Measurements from ENCODE around the gene MYOCOS. TPM values are rescaled to one million over a fixed set of nuclear protein-coding genes. Genes with fewer than 3 reads are reported as not detected.

The MYOCOS gene
- total and polyA plus RNA-seq, 2 experiments from 2014 or later, result not detected

DNA sequence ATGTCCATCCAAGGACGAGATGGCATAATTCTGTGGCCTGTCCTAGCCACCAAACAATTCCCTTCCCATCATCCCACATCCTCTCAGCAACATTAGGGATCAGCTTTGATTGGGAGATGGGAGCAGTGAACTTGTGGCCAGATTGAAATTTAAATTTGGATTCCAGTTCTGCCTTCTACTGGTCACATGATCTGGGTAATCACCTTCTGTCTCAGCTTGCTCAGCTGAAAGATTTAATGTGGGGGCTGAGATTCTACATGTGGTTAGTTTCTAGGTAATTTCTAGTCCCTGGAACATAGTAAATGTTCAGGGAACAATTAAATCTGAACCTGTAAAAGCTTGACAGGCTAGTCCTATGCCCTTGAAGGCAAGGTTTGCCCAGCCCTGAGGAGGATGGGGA is 3.2 kb downstream of the MYOCOS start:
- in situ Hi-C loops (cut with MboI), result no loop called here
- TF ChIP-seq EZH2phosphoT487 (IDR thresholded peaks at IDR 0.05; ENCODE audit: insufficient read depth, low read depth), result no peak
- TF ChIP-seq EZH2 (IDR thresholded peaks at IDR 0.05; ENCODE audit: insufficient read depth, poor library complexity, severe bottlenecking), result no peak
- no peaks in the 10 kb centered on the region for H3K79me2 ChIP-seq (ENCODE audit: insufficient read depth)
- no peak overlapping the region for H3K27ac ChIP-seq
- H3K9me2 ChIP-seq (ENCODE audit: insufficient read depth), result no peaks in the 10 kb centered on the region
- no peak overlapping the region for H3K9ac ChIP-seq
- no peaks in the 10 kb centered on the region for H3K9me3 ChIP-seq (ENCODE audit: low read depth)
- H3K27me3 ChIP-seq (replicated peaks; ENCODE audit: insufficient read depth), result 0 out of 2 replicates have a peak, but pooled peaks cover 5% of the 10 kb centered on the region
- H3K36me3 ChIP-seq (ENCODE audit: low read depth), result no peaks in the 10 kb centered on the region
- no peaks in the 10 kb centered on the region for H3K4me1 ChIP-seq (ENCODE audit: insufficient read depth)
- H4K20me1 ChIP-seq (ENCODE audit: insufficient read depth), result no peaks in the 10 kb centered on the region
- no peak overlapping the region for H3K4me2 ChIP-seq (ENCODE audit: unreplicated experiment)
- no peak for DNase-seq
- 88 to 90% methylated on average over 1 of the region's 1 CpG for WGBS, 2 experiments (ENCODE audit: low coverage in 1 of 2, low lambda C conversion rate in 2 of 2, missing lambda C conversion rate in 2 of 2)
- H3K4me3 ChIP-seq, result no peak overlapping the region
- no peak overlapping the region for H2AFZ ChIP-seq
- H3F3A ChIP-seq (ENCODE audit: insufficient read depth), result no peaks in the 10 kb centered on the region

GRCh38 chr1:171627020-171627419 is 5.0 kb downstream of the MYOCOS start:
- peaks cover 5% of the 10 kb centered on the region; the same call in 1 of the 2 replicates for H3K27me3 ChIP-seq (replicated peaks; ENCODE audit: insufficient read depth)
- 67 to 72% methylated on average over 5 of the region's 5 CpGs for WGBS, 2 experiments (ENCODE audit: low coverage in 1 of 2, low lambda C conversion rate in 2 of 2, missing lambda C conversion rate in 2 of 2)
- no peak for DNase-seq
- no peaks in the 10 kb centered on the region for H3K9me3 ChIP-seq (ENCODE audit: low read depth)
- H3K79me2 ChIP-seq (ENCODE audit: insufficient read depth), result no peaks in the 10 kb centered on the region
- no peak for TF ChIP-seq EZH2phosphoT487 (IDR thresholded peaks at IDR 0.05; ENCODE audit: insufficient read depth, low read depth)
- TF ChIP-seq EZH2 (IDR thresholded peaks at IDR 0.05; ENCODE audit: insufficient read depth, poor library complexity, severe bottlenecking), result no peak
- no peak overlapping the region for H3K27ac ChIP-seq
- no peak overlapping the region for H3K4me2 ChIP-seq (ENCODE audit: unreplicated experiment)
- in situ Hi-C loops (cut with MboI), result no loop called here
- no peaks in the 10 kb centered on the region for H4K20me1 ChIP-seq (ENCODE audit: insufficient read depth)
- H3K4me3 ChIP-seq, result no peak overlapping the region
- H3F3A ChIP-seq (ENCODE audit: insufficient read depth), result no peaks in the 10 kb centered on the region
- H3K9ac ChIP-seq, result no peak overlapping the region
- no peak overlapping the region for H2AFZ ChIP-seq
- no peaks in the 10 kb centered on the region for H3K36me3 ChIP-seq (ENCODE audit: low read depth)
- H3K9me2 ChIP-seq (ENCODE audit: insufficient read depth), result no peaks in the 10 kb centered on the region
- H3K4me1 ChIP-seq (ENCODE audit: insufficient read depth), result no peaks in the 10 kb centered on the region

GRCh38 chr1:171628225-171628624 is 6.2 kb downstream of the MYOCOS start:
- WGBS, 2 experiments (ENCODE audit: low coverage in 1 of 2, low lambda C conversion rate in 2 of 2, missing lambda C conversion rate in 2 of 2), result 85 to 86% methylated on average over 2 of the region's 2 CpGs
- Histone ChIP-seq H3K9me3 (ENCODE audit: low read depth) (no peaks in the 10 kb centered on the region), H3K4me1 (ENCODE audit: insufficient read depth) (no peaks in the 10 kb centered on the region), H3K9ac (no peak overlapping the region), H3K4me2 (ENCODE audit: unreplicated experiment) (no peak overlapping the region), H3K36me3 (ENCODE audit: low read depth) (no peaks in the 10 kb centered on the region), H3K27ac (no peak overlapping the region), H3K9me2 (ENCODE audit: insufficient read depth) (no peaks in the 10 kb centered on the region), H4K20me1 (ENCODE audit: insufficient read depth) (no peaks in the 10 kb centered on the region), H3K79me2 (ENCODE audit: insufficient read depth) (no peaks in the 10 kb centered on the region), H2AFZ (no peak overlapping the region), H3K4me3 (no peak overlapping the region), H3K27me3 (replicated peaks; ENCODE audit: insufficient read depth) (peaks cover 5% of the 10 kb centered on the region; the same call in 1 of the 2 replicates), H3F3A (ENCODE audit: insufficient read depth) (no peaks in the 10 kb centered on the region)
- TF ChIP-seq EZH2 (IDR thresholded peaks at IDR 0.05; ENCODE audit: insufficient read depth, poor library complexity, severe bottlenecking), result no peak
- no peak for TF ChIP-seq EZH2phosphoT487 (IDR thresholded peaks at IDR 0.05; ENCODE audit: insufficient read depth, low read depth)
- in situ Hi-C loops (cut with MboI), result no loop called here
- DNase-seq, result no peak

- Histone ChIP-seq H3K4me2 (ENCODE audit: unreplicated experiment) (no peak overlapping the region), H3K9ac (no peak overlapping the region), H3K4me3 (no peak overlapping the region), H2AFZ (no peak overlapping the region), H3K36me3 (ENCODE audit: low read depth) (no peaks in the 10 kb centered on the region), H4K20me1 (ENCODE audit: insufficient read depth) (no peaks in the 10 kb centered on the region), H3K79me2 (ENCODE audit: insufficient read depth) (no peaks in the 10 kb centered on the region), H3F3A (ENCODE audit: insufficient read depth) (no peaks in the 10 kb centered on the region), H3K9me2 (ENCODE audit: insufficient read depth) (no peaks in the 10 kb centered on the region), H3K4me1 (ENCODE audit: insufficient read depth) (no peaks in the 10 kb centered on the region), H3K27me3 (replicated peaks; ENCODE audit: insufficient read depth) (no peaks in the 10 kb centered on the region; the same call in 1 of the 2 replicates), H3K9me3 (ENCODE audit: low read depth) (no peaks in the 10 kb centered on the region), H3K27ac (no peak overlapping the region)
- no peak for DNase-seq
- TF ChIP-seq EZH2 (IDR thresholded peaks at IDR 0.05; ENCODE audit: insufficient read depth, poor library complexity, severe bottlenecking) (no peak), EZH2phosphoT487 (IDR thresholded peaks at IDR 0.05; ENCODE audit: insufficient read depth, low read depth) (no peak)
- WGBS, 2 experiments (ENCODE audit: low coverage in 1 of 2, low lambda C conversion rate in 2 of 2, missing lambda C conversion rate in 2 of 2), result 77% methylated on average over 2 of the region's 2 CpGs
- in situ Hi-C loops (cut with MboI), result no loop called here
Measured at GRCh38 chr1:171635661-171636060, 13.6 kb downstream of the MYOCOS start.

- Histone ChIP-seq H3K4me2 (ENCODE audit: unreplicated experiment) (no peak overlapping the region), H3K27me3 (replicated peaks; ENCODE audit: insufficient read depth) (no peaks in the 10 kb centered on the region; the same call in 1 of the 2 replicates), H3K27ac (no peak overlapping the region), H3K4me1 (ENCODE audit: insufficient read depth) (no peaks in the 10 kb centered on the region), H3K4me3 (no peak overlapping the region), H3F3A (ENCODE audit: insufficient read depth) (no peaks in the 10 kb centered on the region), H3K9ac (no peak overlapping the region), H3K9me2 (ENCODE audit: insufficient read depth) (no peaks in the 10 kb centered on the region), H3K9me3 (ENCODE audit: low read depth) (no peaks in the 10 kb centered on the region), H3K79me2 (ENCODE audit: insufficient read depth) (no peaks in the 10 kb centered on the region), H2AFZ (no peak overlapping the region), H4K20me1 (ENCODE audit: insufficient read depth) (no peaks in the 10 kb centered on the region), H3K36me3 (ENCODE audit: low read depth) (no peaks in the 10 kb centered on the region)
- DNase-seq, result peak; percentile 12
- 79 to 87% methylated on average over 11 of the region's 11 CpGs for WGBS, 2 experiments (ENCODE audit: low coverage in 1 of 2, low lambda C conversion rate in 2 of 2, missing lambda C conversion rate in 2 of 2)
- TF ChIP-seq EZH2phosphoT487 (IDR thresholded peaks at IDR 0.05; ENCODE audit: insufficient read depth, low read depth) (no peak), EZH2 (IDR thresholded peaks at IDR 0.05; ENCODE audit: insufficient read depth, poor library complexity, severe bottlenecking) (no peak)
- in situ Hi-C loops (cut with MboI), result no loop called here
Measured at GRCh38 chr1:171636141-171636540, 14.1 kb downstream of the MYOCOS start.
